ENCODE results near the gene HOMEZ.

The HOMEZ gene

GRCh38 chr14:23307687-23308644 lies 22.0 kb upstream of the HOMEZ start:
- no peak for DNase-seq

GRCh38 chr14:23307146-23307530 lies 21.2 kb upstream of the HOMEZ start:
- no peak for DNase-seq

GRCh38 chr14:23306412-23307145 lies 20.6 kb upstream of the HOMEZ start, which contains the start of gene BCL2L2:
Gene BCL2L2 (plus strand): TSS chr14:23306833. CDS start chr14:23307768, 935 bp downstream.
- DNase-seq, result peak; percentile 86

GRCh38 chr14:23302290-23303225 lies 16.6 kb upstream of the HOMEZ start, which contains the start of gene PPP1R3E:
Gene PPP1R3E (minus strand): TSS chr14:23302859. CDS start chr14:23302576, 283 bp downstream.
- DNase-seq, result peak; percentile 59

- DNase-seq, result no peak
These were observed 16.0 kb upstream of the HOMEZ start for GRCh38 chr14:23301969-23302289.

GRCh38 chr14:23301288-23301968 lies 15.5 kb upstream of the HOMEZ start:
- DNase-seq, result peak; percentile 100

- DNase-seq, result no peak
These were observed 14.8 kb upstream of the HOMEZ start for GRCh38 chr14:23300687-23301223.

- DNase-seq, result no peak
These were observed 14.2 kb upstream of the HOMEZ start for GRCh38 chr14:23299986-23300686.

- no peak for DNase-seq
These were observed 13.5 kb upstream of the HOMEZ start for GRCh38 chr14:23299211-23299957.

GRCh38 chr14:23297611-23298277 lies 11.8 kb upstream of the HOMEZ start:
- no peak for DNase-seq

- no peak for DNase-seq
These were observed 11.2 kb upstream of the HOMEZ start for GRCh38 chr14:23297096-23297495.

- no peak for DNase-seq
These were observed 10.3 kb upstream of the HOMEZ start for GRCh38 chr14:23296012-23296777.

- DNase-seq, result peak; percentile 34
These were observed 9.0 kb upstream of the HOMEZ start for GRCh38 chr14:23294734-23295561.

GRCh38 chr14:23286902-23287479 lies 1.1 kb upstream of the HOMEZ start:
- DNase-seq, result no peak

GRCh38 chr14:23285530-23286019 lies 357 bp downstream of the HOMEZ start:
- no peak for DNase-seq

GRCh38 chr14:23284654-23285529 lies 1.0 kb downstream of the HOMEZ start:
- no peak for DNase-seq

Data from NCI-H1105 (cell line).